Measurements from ENCODE around the gene EML6.

EML6 gene

GRCh38 chr2:54887850-54888545, 164.5 kb downstream of the EML6 start:
- no peak for DNase-seq

GRCh38 chr2:54889053-54889452, 165.6 kb downstream of the EML6 start:
- no peak for DNase-seq

GRCh38 chr2:54891909-54892308, 168.4 kb downstream of the EML6 start:
- DNase-seq = no peak

GRCh38 chr2:54894467-54894866, 171.0 kb downstream of the EML6 start:
- DNase-seq = no peak

- no peak for DNase-seq
Observed at GRCh38 chr2:54895730-54896129, 172.3 kb downstream of the EML6 start.

GRCh38 chr2:54897420-54898310, 174.2 kb downstream of the EML6 start:
- DNase-seq = no peak

- no peak for DNase-seq
Observed at GRCh38 chr2:54898456-54899226, 175.2 kb downstream of the EML6 start.

- no peak for DNase-seq
Observed at GRCh38 chr2:54899576-54900200, 176.2 kb downstream of the EML6 start.

- DNase-seq = no peak
Observed at GRCh38 chr2:54901224-54901986, 177.9 kb downstream of the EML6 start.

GRCh38 chr2:54902763-54903162, 179.3 kb downstream of the EML6 start:
- no peak for DNase-seq

- peak; percentile 16 for DNase-seq
Observed at GRCh38 chr2:54903736-54904554, 180.5 kb downstream of the EML6 start.

- no peak for DNase-seq
Observed at GRCh38 chr2:54904836-54905235, 181.4 kb downstream of the EML6 start.

GRCh38 chr2:54906716-54907115, 183.3 kb downstream of the EML6 start:
- DNase-seq = no peak

- DNase-seq = no peak
Observed at GRCh38 chr2:54907663-54908062, 184.2 kb downstream of the EML6 start.

GRCh38 chr2:54908591-54908990, 185.1 kb downstream of the EML6 start:
- DNase-seq = no peak

GRCh38 chr2:54909001-54909400, 185.5 kb downstream of the EML6 start:
- no peak for DNase-seq

- no peak for DNase-seq
Observed at GRCh38 chr2:54912305-54912704, 188.8 kb downstream of the EML6 start.

GRCh38 chr2:54912893-54913292, 189.4 kb downstream of the EML6 start:
- DNase-seq = no peak

- DNase-seq = no peak
Observed at GRCh38 chr2:54914637-54915036, 191.2 kb downstream of the EML6 start.

GRCh38 chr2:54915101-54915500, 191.6 kb downstream of the EML6 start:
- no peak for DNase-seq

GRCh38 chr2:54916637-54917036, 193.2 kb downstream of the EML6 start:
- no peak for DNase-seq
